ENCODE results near the gene HNRNPUL1.

HNRNPUL1 gene

GRCh38 chr19:41230067-41230857 lies 33.9 kb upstream of the HNRNPUL1 start:
- peaks cover 11% of the 10 kb centered on the region for H3K4me1 Mint-ChIP-seq
- H3K27me3 Mint-ChIP-seq (ENCODE audit: low read depth) = no peaks in the 10 kb centered on the region
- H3K9me3 Mint-ChIP-seq = no peaks in the 10 kb centered on the region
- no peaks in the 10 kb centered on the region for H3K36me3 Mint-ChIP-seq (ENCODE audit: low read depth)
- TF ChIP-seq CTCF (IDR thresholded peaks at IDR 0.05; ENCODE audit: unreplicated experiment in 3 of 3) = no peak
- no peak overlapping the region for H3K27ac Mint-ChIP-seq
- H3K4me3 Mint-ChIP-seq = no peak overlapping the region

- Mint-ChIP-seq H3K4me1 (no peaks in the 10 kb centered on the region), H3K27me3 (ENCODE audit: low read depth) (no peaks in the 10 kb centered on the region), H3K27ac (no peak overlapping the region), H3K9me3 (no peaks in the 10 kb centered on the region), H3K36me3 (ENCODE audit: low read depth) (peaks cover 5% of the 10 kb centered on the region), H3K4me3 (no peak overlapping the region)
- TF ChIP-seq CTCF (IDR thresholded peaks at IDR 0.05; ENCODE audit: unreplicated experiment in 3 of 3) = no peak
Measured at GRCh38 chr19:41232686-41233085, 31.5 kb upstream of the HNRNPUL1 start.

GRCh38 chr19:41233748-41234240 lies 30.4 kb upstream of the HNRNPUL1 start:
- no peak overlapping the region for H3K4me3 Mint-ChIP-seq
- no peak overlapping the region for H3K27ac Mint-ChIP-seq
- no peak for TF ChIP-seq CTCF (IDR thresholded peaks at IDR 0.05; ENCODE audit: unreplicated experiment in 3 of 3)
- no peaks in the 10 kb centered on the region for H3K4me1 Mint-ChIP-seq
- H3K36me3 Mint-ChIP-seq (ENCODE audit: low read depth) = peaks cover 9% of the 10 kb centered on the region
- H3K9me3 Mint-ChIP-seq = no peaks in the 10 kb centered on the region
- no peaks in the 10 kb centered on the region for H3K27me3 Mint-ChIP-seq (ENCODE audit: low read depth)

- H3K36me3 Mint-ChIP-seq (ENCODE audit: low read depth) = peaks cover 9% of the 10 kb centered on the region
- H3K27me3 Mint-ChIP-seq (ENCODE audit: low read depth) = no peaks in the 10 kb centered on the region
- H3K4me1 Mint-ChIP-seq = no peaks in the 10 kb centered on the region
- H3K4me3 Mint-ChIP-seq = no peak overlapping the region
- no peak for TF ChIP-seq CTCF (IDR thresholded peaks at IDR 0.05; ENCODE audit: unreplicated experiment in 3 of 3)
- H3K27ac Mint-ChIP-seq = no peak overlapping the region
- no peaks in the 10 kb centered on the region for H3K9me3 Mint-ChIP-seq
Measured at GRCh38 chr19:41234512-41235168, 29.5 kb upstream of the HNRNPUL1 start.

- Mint-ChIP-seq H3K4me3 (no peak overlapping the region), H3K9me3 (no peaks in the 10 kb centered on the region), H3K4me1 (no peaks in the 10 kb centered on the region), H3K27me3 (ENCODE audit: low read depth) (no peaks in the 10 kb centered on the region), H3K27ac (no peak overlapping the region), H3K36me3 (ENCODE audit: low read depth) (peaks cover 9% of the 10 kb centered on the region)
- TF ChIP-seq CTCF (IDR thresholded peaks at IDR 0.05; ENCODE audit: unreplicated experiment in 3 of 3) = no peak
Measured at GRCh38 chr19:41235480-41235879, 28.7 kb upstream of the HNRNPUL1 start.

Measured in nephron (organoid).